ENCODE measurements around the gene FBLN2.

DNA sequence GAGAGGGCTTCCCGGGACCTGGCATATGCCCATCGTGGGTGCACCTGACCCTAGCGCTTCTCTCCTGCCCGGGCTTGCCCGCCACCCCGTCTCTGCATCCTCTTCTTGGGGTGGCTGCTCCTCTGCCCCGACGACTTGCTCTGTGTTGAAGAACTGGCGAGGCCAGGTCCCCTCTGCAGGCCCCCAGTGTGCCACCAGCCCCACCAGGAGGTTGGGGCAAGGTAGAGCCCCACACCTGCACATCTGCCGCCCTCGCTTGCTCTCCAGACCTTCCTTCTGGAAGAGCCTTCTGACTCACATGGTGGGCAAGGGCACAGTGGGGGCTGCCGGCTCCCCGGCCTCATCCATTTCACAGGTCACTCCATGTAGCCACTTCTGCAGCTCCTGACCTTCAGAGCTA, 84.3 kb downstream of the FBLN2 start:
- TF ChIP-seq, protein P1, sequence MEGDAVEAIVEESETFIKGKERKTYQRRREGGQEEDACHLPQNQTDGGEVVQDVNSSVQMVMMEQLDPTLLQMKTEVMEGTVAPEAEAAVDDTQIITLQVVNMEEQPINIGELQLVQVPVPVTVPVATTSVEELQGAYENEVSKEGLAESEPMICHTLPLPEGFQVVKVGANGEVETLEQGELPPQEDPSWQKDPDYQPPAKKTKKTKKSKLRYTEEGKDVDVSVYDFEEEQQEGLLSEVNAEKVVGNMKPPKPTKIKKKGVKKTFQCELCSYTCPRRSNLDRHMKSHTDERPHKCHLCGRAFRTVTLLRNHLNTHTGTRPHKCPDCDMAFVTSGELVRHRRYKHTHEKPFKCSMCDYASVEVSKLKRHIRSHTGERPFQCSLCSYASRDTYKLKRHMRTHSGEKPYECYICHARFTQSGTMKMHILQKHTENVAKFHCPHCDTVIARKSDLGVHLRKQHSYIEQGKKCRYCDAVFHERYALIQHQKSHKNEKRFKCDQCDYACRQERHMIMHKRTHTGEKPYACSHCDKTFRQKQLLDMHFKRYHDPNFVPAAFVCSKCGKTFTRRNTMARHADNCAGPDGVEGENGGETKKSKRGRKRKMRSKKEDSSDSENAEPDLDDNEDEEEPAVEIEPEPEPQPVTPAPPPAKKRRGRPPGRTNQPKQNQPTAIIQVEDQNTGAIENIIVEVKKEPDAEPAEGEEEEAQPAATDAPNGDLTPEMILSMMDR (IDR thresholded peaks at IDR 0.05; ENCODE audit: low read depth, low read length), result no peak
- TF ChIP-seq POLR2A (IDR thresholded peaks at IDR 0.05; ENCODE audit: extremely low read depth, insufficient read length) (no peak), MYC (IDR thresholded peaks at IDR 0.05; ENCODE audit: low read depth, low read length) (no peak), MAX (IDR thresholded peaks at IDR 0.05; ENCODE audit: low read depth, low read length) (no peak)
